Esophagus muscularis mucosa (tissue), 4 donors: Measurements from ENCODE around the gene UBXN2A.

Source experiments
- CTCF ChIP-seq, 3 experiments: fragments of 200-600 bp in 2 of 3; fragments of 450-650 bp in 1 of 3; sonication (generic) in 2 of 3; IDR thresholded peaks; one replicate each; pipeline ENCODE4 v1.5.1; 2017 to 2019; ENCODE audit warnings: antibody characterized with exemption in 3 of 3, mild to moderate bottlenecking in 2 of 3, moderate library complexity in 1 of 3
- EP300 ChIP-seq: sonication (generic); formaldehyde crosslinking; IDR thresholded peaks from one replicate; pipeline ENCODE4 v1.6.1; 2017; ENCODE audit warnings: antibody characterized with exemption
- POLR2AphosphoS5 ChIP-seq, 2 donors: sonication (generic); formaldehyde crosslinking; IDR thresholded peaks; one replicate each; pipeline ENCODE4 v1.6.1; 2017; ENCODE audit warnings: antibody characterized with exemption in 2 of 2

- TF ChIP-seq CTCF (IDR thresholded peaks at IDR 0.05) (no peak), POLR2AphosphoS5 (IDR thresholded peaks at IDR 0.05) (no peak), EP300 (no peak)
Observed at GRCh38 chr2:24020244-24020643, 80.0 kb downstream of the UBXN2A start.
